ENCODE measurements around the gene PCSK6. TPM values are rescaled to one million over a fixed set of nuclear protein-coding genes. Genes with fewer than 3 reads are reported as not detected.

PCSK6 gene
- total RNA-seq, 1 experiment from 2014 or later, result 3.7 TPM

DNA sequence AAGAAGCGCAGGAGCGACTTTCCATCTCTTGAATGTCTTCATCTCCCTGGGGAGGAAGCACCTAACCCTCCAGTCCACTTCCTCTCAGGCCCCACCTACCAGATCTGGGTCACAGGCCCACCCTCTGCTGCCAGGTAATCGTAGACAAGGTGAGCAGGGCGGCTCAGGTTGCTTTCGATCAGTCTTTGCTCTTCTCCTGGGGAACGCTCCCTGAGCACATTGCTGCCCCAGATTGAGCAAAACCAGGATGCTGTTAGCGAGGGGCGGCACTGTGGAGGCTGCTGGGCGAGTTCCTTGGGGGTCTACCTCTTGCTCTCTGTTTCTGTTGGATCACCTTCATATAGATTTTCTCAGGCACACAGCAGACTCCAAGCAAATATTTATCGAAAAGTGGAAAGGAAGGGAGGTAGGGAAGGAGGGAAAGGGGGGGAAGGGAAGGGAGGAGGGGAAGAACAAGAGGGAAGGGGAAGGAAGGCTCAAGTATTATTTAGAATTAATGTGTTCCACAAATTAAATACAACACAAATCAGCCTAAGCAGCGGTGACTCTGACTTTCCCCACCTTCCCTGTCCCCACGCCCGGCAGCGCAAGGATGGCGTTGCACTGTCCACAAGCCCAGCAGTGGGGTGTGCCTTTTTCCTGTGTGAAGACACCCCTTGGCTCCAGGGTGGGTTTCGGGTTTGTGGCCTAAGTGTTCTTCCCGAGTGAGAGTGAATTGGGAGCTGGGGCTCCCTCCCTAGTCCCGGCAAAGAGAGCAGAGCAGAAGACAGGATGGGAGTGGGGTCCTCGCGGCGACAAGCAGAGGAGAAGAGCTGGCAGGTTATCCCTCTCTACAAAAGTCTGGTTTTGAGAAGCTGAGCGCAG, 6.1 kb upstream of the PCSK6 start:
- TF ChIP-seq, protein P1, sequence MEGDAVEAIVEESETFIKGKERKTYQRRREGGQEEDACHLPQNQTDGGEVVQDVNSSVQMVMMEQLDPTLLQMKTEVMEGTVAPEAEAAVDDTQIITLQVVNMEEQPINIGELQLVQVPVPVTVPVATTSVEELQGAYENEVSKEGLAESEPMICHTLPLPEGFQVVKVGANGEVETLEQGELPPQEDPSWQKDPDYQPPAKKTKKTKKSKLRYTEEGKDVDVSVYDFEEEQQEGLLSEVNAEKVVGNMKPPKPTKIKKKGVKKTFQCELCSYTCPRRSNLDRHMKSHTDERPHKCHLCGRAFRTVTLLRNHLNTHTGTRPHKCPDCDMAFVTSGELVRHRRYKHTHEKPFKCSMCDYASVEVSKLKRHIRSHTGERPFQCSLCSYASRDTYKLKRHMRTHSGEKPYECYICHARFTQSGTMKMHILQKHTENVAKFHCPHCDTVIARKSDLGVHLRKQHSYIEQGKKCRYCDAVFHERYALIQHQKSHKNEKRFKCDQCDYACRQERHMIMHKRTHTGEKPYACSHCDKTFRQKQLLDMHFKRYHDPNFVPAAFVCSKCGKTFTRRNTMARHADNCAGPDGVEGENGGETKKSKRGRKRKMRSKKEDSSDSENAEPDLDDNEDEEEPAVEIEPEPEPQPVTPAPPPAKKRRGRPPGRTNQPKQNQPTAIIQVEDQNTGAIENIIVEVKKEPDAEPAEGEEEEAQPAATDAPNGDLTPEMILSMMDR (conservative IDR thresholded peaks at IDR 0.05; ENCODE audit: low read depth, low read length), result no peak
- TF ChIP-seq EZH2phosphoT487 (IDR thresholded peaks at IDR 0.05; ENCODE audit: borderline replicate concordance, low read length) (no peak), EZH2 (IDR thresholded peaks at IDR 0.05; ENCODE audit: low read length, unreplicated experiment) (no peak)
- no peak for DNase-seq
- Histone ChIP-seq H3K4me2 (ENCODE audit: low read length) (no peak overlapping the region), H3K79me2 (ENCODE audit: low read length) (no peaks in the 10 kb centered on the region), H3K9me2 (replicated peaks; ENCODE audit: low read length) (no peaks in the 10 kb centered on the region), H2AFZ (ENCODE audit: low read length) (no peak overlapping the region), H3K36me3 (ENCODE audit: low read depth, low read length) (no peaks in the 10 kb centered on the region), H3K27me3 (ENCODE audit: low read length) (peaks cover 9% of the 10 kb centered on the region; the same call in 1 of the 2 replicates), H3K9me3 (ENCODE audit: low read length) (no peaks in the 10 kb centered on the region), H3K4me3 (ENCODE audit: low read length) (no peak overlapping the region), H3F3A (ENCODE audit: low read length, unreplicated experiment) (no peaks in the 10 kb centered on the region), H3K27ac (ENCODE audit: low read length) (no peak overlapping the region), H4K20me1 (ENCODE audit: low read length) (no peaks in the 10 kb centered on the region), H3K4me1 (ENCODE audit: insufficient read depth, low read length) (no peaks in the 10 kb centered on the region), H3K9ac (ENCODE audit: low read length) (no peak overlapping the region)
- ChIA-PET POLR2A (ENCODE audit: unreplicated experiment) (no interaction called here), CTCF (no interaction called here)
- no TSS peak for BruUV-seq (replicated peaks)
- ATAC-seq, result no peak
- intact Hi-C loops (cut with micrococcal nuclease), result no loop called here

- Histone ChIP-seq H3K4me1 (ENCODE audit: insufficient read depth, low read length) (no peaks in the 10 kb centered on the region), H3K27me3 (ENCODE audit: low read length) (peaks cover 9% of the 10 kb centered on the region; the same call in 1 of the 2 replicates), H3K9me2 (replicated peaks; ENCODE audit: low read length) (no peaks in the 10 kb centered on the region), H3K4me2 (ENCODE audit: low read length) (no peak overlapping the region), H3K36me3 (ENCODE audit: low read depth, low read length) (no peaks in the 10 kb centered on the region), H3F3A (ENCODE audit: low read length, unreplicated experiment) (no peaks in the 10 kb centered on the region), H3K79me2 (ENCODE audit: low read length) (no peaks in the 10 kb centered on the region), H3K27ac (ENCODE audit: low read length) (no peak overlapping the region), H3K9ac (ENCODE audit: low read length) (no peak overlapping the region), H3K4me3 (ENCODE audit: low read length) (no peak overlapping the region), H3K9me3 (ENCODE audit: low read length) (no peaks in the 10 kb centered on the region), H4K20me1 (ENCODE audit: low read length) (no peaks in the 10 kb centered on the region), H2AFZ (ENCODE audit: low read length) (no peak overlapping the region)
- no peak for DNase-seq
- BruUV-seq (replicated peaks), result no TSS peak
- CTCF ChIA-PET, result no interaction called here
- intact Hi-C loops (cut with micrococcal nuclease), result no loop called here
- POLR2A ChIA-PET (ENCODE audit: unreplicated experiment), result no interaction called here
- ATAC-seq, result no peak
- TF ChIP-seq EZH2 (IDR thresholded peaks at IDR 0.05; ENCODE audit: low read length, unreplicated experiment) (no peak), EZH2phosphoT487 (IDR thresholded peaks at IDR 0.05; ENCODE audit: borderline replicate concordance, low read length) (no peak)
- TF ChIP-seq, protein P1 (conservative IDR thresholded peaks at IDR 0.05; ENCODE audit: low read depth, low read length), result no peak
Observed at GRCh38 chr15:101494251-101494796, 4.8 kb upstream of the PCSK6 start.

Measured in PC-3 (cell line).